PC-9 (cell line): ENCODE data around the gene NAA10. TPM values are rescaled to one million over a fixed set of nuclear protein-coding genes. Genes with fewer than 3 reads are reported as not detected.

Source experiments
- BruUV-seq: library from RNA; stranded (reverse); fragments of 400-500 nt; replicated peaks from 2 replicates; lab custom pipeline; 2021; lab: Mats Ljungman, UMichigan
- CTCF ChIA-PET: fragments of 300-600 bp; sonication (Branson Sonifier 250); formaldehyde crosslinking; loops from one replicate; lab custom pipeline; 2022; ENCODE audit warnings: antibody characterized with exemption; lab: Charles Lee
- POLR2A ChIA-PET: fragments of 300-600 bp; sonication (Branson Sonifier 250); formaldehyde crosslinking; loops from one replicate; lab custom pipeline; 2022; ENCODE audit warnings: antibody characterized with exemption; ENCODE audit not compliant: unreplicated experiment; lab: Charles Lee
- DNase-seq, 2 experiments: peaks; one replicate each; pipeline versions ENCODE4 v3.0.0 to v3.0.0-alpha.2; 2015 to 2022; ENCODE audit warnings: mixed read lengths in 1 of 2
- H2AFZ ChIP-seq: fragments of 200-600 bp; sonication (generic); 2 replicates; pipeline ENCODE4 v1.8.1; 2017; ENCODE audit warnings: antibody characterized with exemption
- H3F3A ChIP-seq: fragments of 200-600 bp; sonication (generic); 2 replicates; pipeline ENCODE4 v1.8.1; 2017; ENCODE audit warnings: antibody characterized with exemption, mild to moderate bottlenecking, low read depth; ENCODE audit not compliant: insufficient read depth
- H3K27ac ChIP-seq: fragments of 200-600 bp; sonication (generic); 2 replicates; pipeline ENCODE4 v1.6.1; 2016; ENCODE audit warnings: mixed run types
- H3K27me3 ChIP-seq: fragments of 200-600 bp; sonication (generic); 2 replicates; pipeline ENCODE4 v1.6.1; 2016; ENCODE audit warnings: low read depth, mixed run types; ENCODE audit not compliant: insufficient read depth
- H3K36me3 ChIP-seq: fragments of 200-600 bp; sonication (generic); 2 replicates; pipeline ENCODE4 v1.6.1; 2016; ENCODE audit warnings: low read depth, mixed run types
- H3K4me1 ChIP-seq: fragments of 200-600 bp; sonication (generic); replicated peaks from 2 replicates; pipeline ENCODE4 v1.6.1; 2016; ENCODE audit warnings: mixed run types; ENCODE audit not compliant: insufficient read depth
- H3K4me2 ChIP-seq: fragments of 200-600 bp; sonication (generic); 2 replicates; pipeline ENCODE4 v1.6.1; 2017; ENCODE audit warnings: mixed run types
- H3K4me3 ChIP-seq: fragments of 200-600 bp; sonication (generic); 2 replicates; pipeline ENCODE4 v1.6.1; 2016; ENCODE audit warnings: mixed run types
- H3K79me2 ChIP-seq: fragments of 200-600 bp; sonication (generic); 2 replicates; pipeline ENCODE4 v1.6.1; 2017; ENCODE audit warnings: low read depth, mixed run types
- H3K9me2 ChIP-seq: fragments of 200-600 bp; sonication (generic); 2 replicates; pipeline ENCODE4 v1.8.1; 2017; ENCODE audit warnings: mild to moderate bottlenecking; ENCODE audit not compliant: insufficient read depth
- H3K9me3 ChIP-seq: fragments of 200-600 bp; sonication (generic); 2 replicates; pipeline ENCODE4 v1.8.1; 2016; ENCODE audit warnings: low read depth; ENCODE audit not compliant: insufficient read depth
- H4K20me1 ChIP-seq: fragments of 200-600 bp; sonication (generic); 2 replicates; pipeline ENCODE4 v1.8.1; 2017; ENCODE audit not compliant: insufficient read depth
- CTCF ChIP-seq: fragments of 200-600 bp; sonication (generic); conservative IDR thresholded peaks from 2 replicates; pipeline ENCODE4 v1.6.1; 2017; ENCODE audit warnings: mixed run types, antibody characterized with exemption, mild to moderate bottlenecking, moderate library complexity
- EZH2 ChIP-seq: fragments of 200-600 bp; sonication (generic); IDR thresholded peaks from 2 replicates; pipeline ENCODE4 v1.8.0; 2017; ENCODE audit warnings: antibody characterized with exemption, low read depth
- intact Hi-C: fragments of 100-400 bp; cut with micrococcal nuclease; formaldehyde crosslinking; loops from one replicate; pipeline ENCODE4 v1.10.0; 2022; ENCODE audit not compliant: unreplicated experiment
- total RNA-seq: library from RNA; stranded (reverse); gene quantifications from 2 replicates; pipeline ENCODE4 v1.2.3, GENCODE V29; 2021

NAA10 gene
- total RNA-seq, 1 experiment from 2014 or later = 181 TPM

- intact Hi-C loops = no loop called here
- no peak for DNase-seq
- no peaks in the 10 kb centered on the region for H3K4me1 ChIP-seq
- ChIA-PET POLR2A (interaction anchor here (0.7 kb wide), 2 partner anchors 85 to 116 kb away, joined by 3 read pairs; partner anchors contain the start of gene SSR4), CTCF (interaction anchor here (0.6 to 0.7 kb wide), 3 partner anchors 16 to 56 kb away, joined by 7 to 19 read pairs (median 9); no protein-coding TSS in a partner anchor)
- H3K4me2 ChIP-seq = no peak overlapping the region
- no peaks in the 10 kb centered on the region for H3F3A ChIP-seq
- H3K79me2 ChIP-seq = no peaks in the 10 kb centered on the region
- H3K4me3 ChIP-seq = no peak overlapping the region
- no peaks in the 10 kb centered on the region for H4K20me1 ChIP-seq
- no peak for TF ChIP-seq EZH2
- TF ChIP-seq CTCF = no peak
- H2AFZ ChIP-seq = no peak overlapping the region
- H3K27me3 ChIP-seq = no peaks in the 10 kb centered on the region
- no peaks in the 10 kb centered on the region for H3K36me3 ChIP-seq
- no peak overlapping the region for H3K27ac ChIP-seq
- no peaks in the 10 kb centered on the region for H3K9me2 ChIP-seq
- no TSS peak for BruUV-seq
- no peaks in the 10 kb centered on the region for H3K9me3 ChIP-seq
These were observed 24.4 kb downstream of the NAA10 start for GRCh38 chrX:153910446-153910845.

- no TSS peak for BruUV-seq
- intact Hi-C loops = no loop called here
- Histone ChIP-seq H3K36me3 (no peaks in the 10 kb centered on the region), H4K20me1 (no peaks in the 10 kb centered on the region), H3K79me2 (no peaks in the 10 kb centered on the region), H3F3A (no peaks in the 10 kb centered on the region), H3K4me2 (no peak overlapping the region), H3K4me1 (no peaks in the 10 kb centered on the region), H2AFZ (no peak overlapping the region), H3K9me2 (no peaks in the 10 kb centered on the region), H3K4me3 (no peak overlapping the region), H3K9me3 (no peaks in the 10 kb centered on the region), H3K27ac (no peak overlapping the region), H3K27me3 (no peaks in the 10 kb centered on the region)
- TF ChIP-seq EZH2 (no peak), CTCF (no peak)
- ChIA-PET CTCF (no interaction called here), POLR2A (no interaction called here)
- no peak for DNase-seq
These were observed 24.9 kb downstream of the NAA10 start for GRCh38 chrX:153909980-153910360.

GRCh38 chrX:153909024-153909979 lies 25.5 kb downstream of the NAA10 start:
- Histone ChIP-seq H3K36me3 (no peaks in the 10 kb centered on the region), H3K27me3 (no peaks in the 10 kb centered on the region), H3F3A (no peaks in the 10 kb centered on the region), H4K20me1 (no peaks in the 10 kb centered on the region), H3K4me1 (no peaks in the 10 kb centered on the region), H2AFZ (no peak overlapping the region), H3K9me3 (no peaks in the 10 kb centered on the region), H3K79me2 (no peaks in the 10 kb centered on the region), H3K9me2 (no peaks in the 10 kb centered on the region), H3K4me2 (no peak overlapping the region), H3K4me3 (no peak overlapping the region), H3K27ac (no peak overlapping the region)
- no TSS peak for BruUV-seq
- intact Hi-C loops = no loop called here
- TF ChIP-seq CTCF (no peak), EZH2 (no peak)
- ChIA-PET CTCF (no interaction called here), POLR2A (no interaction called here)
- DNase-seq = no peak
